ENCODE results near the gene MYO3B.
"Not testable (repeated sequence)": the region's sequence is repeated elsewhere in the genome, so short reads cannot be mapped to it uniquely, and the experiment has no call there.

MYO3B gene

GRCh38 chr2:170261566-170261965 lies 83.6 kb downstream of the MYO3B start:
- DNase-seq (ENCODE audit: low read depth): no peak

- DNase-seq (ENCODE audit: low read depth): no peak
Measured at GRCh38 chr2:170262343-170262742, 84.4 kb downstream of the MYO3B start.

- DNase-seq (ENCODE audit: low read depth): no peak
Measured at GRCh38 chr2:170262806-170263205, 84.9 kb downstream of the MYO3B start.

GRCh38 chr2:170263728-170264521 lies 86.0 kb downstream of the MYO3B start:
- DNase-seq (ENCODE audit: low read depth): not testable (repeated sequence)

DNA sequence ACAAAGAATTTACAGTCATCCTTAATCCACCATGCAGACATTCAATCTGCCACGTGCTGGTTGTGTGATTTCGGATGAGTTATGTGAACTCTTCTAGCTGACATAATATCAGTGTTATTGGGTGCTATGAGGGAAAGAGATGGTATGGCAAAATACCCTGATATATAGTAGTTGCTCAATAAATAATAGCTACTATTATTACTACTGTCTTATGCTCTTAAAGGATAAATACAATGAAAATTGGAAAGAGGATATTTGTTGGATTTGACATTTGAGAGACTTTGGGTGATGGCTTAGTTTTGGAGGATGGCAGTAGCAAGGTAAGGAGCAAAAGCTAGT lies 86.5 kb downstream of the MYO3B start:
- DNase-seq (ENCODE audit: low read depth): no peak

DNA sequence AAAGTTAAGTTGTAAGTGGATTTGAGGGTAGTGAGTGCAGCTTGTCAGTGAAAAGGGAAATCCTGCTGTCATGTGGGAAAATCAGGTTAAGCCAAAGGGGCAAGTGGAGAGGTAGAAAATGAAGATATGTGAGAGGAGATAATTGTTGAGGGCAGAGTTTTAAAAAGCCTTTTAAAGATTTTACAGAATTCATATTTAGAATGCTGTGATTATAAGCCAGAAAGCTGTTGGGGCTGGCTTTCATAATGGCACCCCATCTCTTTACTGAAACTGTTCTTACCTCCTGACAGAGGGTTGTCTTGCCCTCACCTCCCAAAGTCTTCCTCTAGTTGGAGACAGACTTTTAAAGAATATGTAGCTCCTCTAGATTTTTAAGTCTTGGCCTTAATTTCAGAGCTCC lies 86.9 kb downstream of the MYO3B start:
- no peak for DNase-seq (ENCODE audit: low read depth)

- no peak for DNase-seq (ENCODE audit: low read depth)
Measured at GRCh38 chr2:170265321-170265720, 87.4 kb downstream of the MYO3B start.

GRCh38 chr2:170266358-170266757 lies 88.4 kb downstream of the MYO3B start:
- DNase-seq (ENCODE audit: low read depth): no peak

- no peak for DNase-seq (ENCODE audit: low read depth)
Measured at GRCh38 chr2:170267071-170267470, 89.1 kb downstream of the MYO3B start.

GRCh38 chr2:170270278-170270864 lies 92.4 kb downstream of the MYO3B start:
- DNase-seq (ENCODE audit: low read depth): no peak

- DNase-seq (ENCODE audit: low read depth): no peak
Measured at GRCh38 chr2:170271340-170271739, 93.4 kb downstream of the MYO3B start.

DNA sequence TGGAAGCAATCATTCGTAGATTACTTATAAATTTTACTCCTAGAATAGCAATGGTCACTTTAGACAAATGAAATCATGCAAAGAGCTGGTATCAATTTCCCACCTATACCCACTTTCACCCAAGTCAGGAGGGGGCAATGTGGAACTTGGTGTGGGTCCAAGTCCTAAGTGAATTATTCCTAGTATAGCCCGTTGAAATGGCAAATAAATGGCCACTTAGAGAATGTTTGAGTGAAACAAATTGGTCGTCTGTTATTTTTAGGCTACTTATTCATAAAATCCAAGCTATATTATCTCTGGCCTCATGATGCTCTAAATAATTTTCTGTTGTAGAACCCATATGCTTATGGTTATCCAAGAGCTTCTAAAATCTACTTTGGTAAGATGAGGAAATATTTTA lies 98.1 kb downstream of the MYO3B start:
- no peak for DNase-seq (ENCODE audit: low read depth)

DNA sequence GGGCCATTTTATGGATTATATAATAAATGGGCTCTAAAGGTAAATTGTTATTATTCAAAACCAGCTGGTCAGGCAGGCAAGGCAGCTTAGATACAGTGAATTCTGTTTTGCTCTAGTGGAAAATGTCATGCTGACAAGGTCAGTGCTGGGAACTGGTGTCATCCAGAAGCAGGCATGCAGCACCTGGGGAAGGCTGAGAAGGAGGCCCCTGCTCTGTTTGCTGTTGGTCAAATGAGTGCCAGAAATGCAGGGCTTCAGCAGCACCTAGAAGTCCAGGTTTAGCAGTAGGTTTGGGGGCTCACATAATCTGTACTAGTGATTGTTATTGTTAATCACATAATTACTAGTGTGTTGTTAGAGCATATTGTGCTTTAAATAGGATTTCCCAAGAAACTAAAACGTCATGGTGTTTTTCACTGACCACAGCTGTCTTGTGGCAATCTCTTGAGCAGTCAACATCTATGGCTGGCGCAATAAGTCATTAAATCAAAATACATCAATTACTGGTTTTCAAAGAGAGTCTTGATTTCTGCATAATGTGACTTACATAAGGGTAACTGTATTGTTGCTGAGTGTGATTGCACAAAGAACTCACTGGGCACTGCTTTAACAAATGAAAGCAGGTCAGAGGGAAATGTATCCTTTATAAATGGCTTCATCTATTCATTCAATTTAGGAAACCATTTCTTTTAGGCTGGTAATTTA lies 99.1 kb downstream of the MYO3B start:
- no peak for DNase-seq (ENCODE audit: low read depth)

DNA sequence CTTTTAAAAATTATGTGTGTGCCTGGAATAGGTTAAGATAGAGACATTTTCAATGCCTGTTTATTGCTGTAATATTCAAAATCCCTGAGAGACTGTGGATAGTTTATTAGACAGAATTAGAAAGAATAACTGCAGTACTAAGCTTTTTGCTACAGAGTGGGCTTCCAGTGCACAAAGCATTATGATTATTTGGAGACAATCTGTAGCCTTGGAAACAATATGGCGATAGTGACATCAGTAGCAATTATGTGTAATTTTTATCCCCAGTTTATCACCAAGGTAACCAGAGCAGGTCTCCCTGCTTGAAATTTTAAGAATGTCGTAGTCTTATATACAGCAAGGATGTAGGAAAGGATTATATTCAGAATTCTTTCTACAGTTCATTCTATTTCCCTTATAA lies 100.0 kb downstream of the MYO3B start:
- no peak for DNase-seq (ENCODE audit: low read depth)

DNA sequence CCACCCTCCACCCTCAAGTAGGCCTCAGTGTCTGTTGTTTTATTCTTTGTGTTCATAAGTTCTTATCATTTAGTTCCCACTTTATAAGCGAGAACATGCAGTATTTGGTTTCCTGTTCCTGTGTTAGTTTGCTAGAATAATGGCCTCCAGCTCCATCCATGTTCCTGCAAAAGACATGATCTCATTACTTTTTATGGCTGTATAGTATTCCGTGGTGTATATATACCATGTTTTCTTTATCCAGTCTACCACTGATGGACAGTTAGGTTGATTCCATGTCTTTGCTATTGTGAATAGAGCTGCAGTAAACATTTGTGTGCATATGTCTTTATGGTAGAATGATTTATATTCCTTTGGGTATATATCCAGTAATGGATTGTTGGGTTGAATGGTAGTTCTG lies 101.7 kb downstream of the MYO3B start:
- not testable (repeated sequence) for DNase-seq (ENCODE audit: low read depth)

DNA sequence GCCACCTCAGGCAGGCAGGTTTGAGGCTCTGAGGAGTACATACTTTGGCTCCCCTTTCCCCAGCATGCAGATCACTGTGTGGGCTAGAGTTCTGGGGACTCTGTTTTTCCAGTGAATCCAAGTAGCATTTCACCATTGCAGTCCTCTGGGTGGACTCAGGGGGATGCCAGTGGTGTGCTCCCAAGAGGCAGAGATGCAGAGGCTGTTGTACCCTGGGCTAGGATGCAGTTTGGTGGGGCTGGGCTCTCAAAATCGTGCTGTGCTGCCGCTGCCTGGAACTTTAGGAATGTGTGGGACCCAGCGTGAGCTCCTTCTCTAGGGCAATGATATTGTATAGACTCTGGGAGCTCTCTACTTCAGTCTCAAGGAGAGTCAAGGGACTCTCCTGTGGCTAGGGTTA lies 104.9 kb downstream of the MYO3B start:
- DNase-seq (ENCODE audit: low read depth): no peak

GRCh38 chr2:170284205-170284604 lies 106.3 kb downstream of the MYO3B start:
- DNase-seq (ENCODE audit: low read depth): no peak

GRCh38 chr2:170288859-170289258 lies 110.9 kb downstream of the MYO3B start:
- DNase-seq (ENCODE audit: low read depth): no peak

GRCh38 chr2:170291474-170291873 lies 113.5 kb downstream of the MYO3B start:
- no peak for DNase-seq (ENCODE audit: low read depth)

DNA sequence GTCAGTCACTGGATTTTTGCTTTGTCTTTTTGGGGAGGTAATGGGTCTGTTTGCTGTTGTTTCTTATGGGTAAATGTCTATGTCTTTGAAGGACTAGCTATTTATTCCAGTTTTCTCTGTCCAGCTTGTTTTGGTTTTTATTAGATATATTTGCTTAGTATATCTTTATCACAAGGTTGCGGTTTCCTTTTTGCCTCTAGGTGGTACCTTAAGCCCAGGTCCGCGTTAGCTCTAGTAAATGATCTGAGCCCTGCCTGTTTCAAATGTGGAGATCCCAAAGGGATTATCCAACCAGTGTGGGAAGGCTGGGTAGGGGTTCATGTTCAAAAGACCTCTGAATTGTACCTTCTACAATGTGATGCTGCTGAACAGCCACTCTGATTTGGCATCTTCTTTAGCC lies 114.5 kb downstream of the MYO3B start:
- no peak for DNase-seq (ENCODE audit: low read depth)

DNA sequence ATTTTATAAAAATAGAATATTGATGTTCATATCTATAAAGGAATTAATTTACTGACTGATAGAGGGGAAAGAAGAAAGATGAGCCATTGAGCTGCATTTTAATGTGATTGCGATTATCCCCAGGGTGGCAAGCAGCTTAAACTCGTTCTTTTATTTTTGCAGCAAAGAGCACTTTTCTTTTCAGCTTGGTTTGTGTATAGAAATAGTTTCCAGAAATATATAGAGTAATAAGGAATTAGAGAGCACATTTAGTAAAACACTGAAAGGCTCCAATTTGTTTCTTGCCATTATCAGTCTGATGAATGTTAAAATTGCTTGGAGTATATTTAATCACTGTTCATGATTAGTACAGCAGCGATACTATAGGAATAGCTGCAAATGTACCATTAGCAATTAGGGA lies 119.5 kb downstream of the MYO3B start:
- DNase-seq (ENCODE audit: low read depth): no peak

DNA sequence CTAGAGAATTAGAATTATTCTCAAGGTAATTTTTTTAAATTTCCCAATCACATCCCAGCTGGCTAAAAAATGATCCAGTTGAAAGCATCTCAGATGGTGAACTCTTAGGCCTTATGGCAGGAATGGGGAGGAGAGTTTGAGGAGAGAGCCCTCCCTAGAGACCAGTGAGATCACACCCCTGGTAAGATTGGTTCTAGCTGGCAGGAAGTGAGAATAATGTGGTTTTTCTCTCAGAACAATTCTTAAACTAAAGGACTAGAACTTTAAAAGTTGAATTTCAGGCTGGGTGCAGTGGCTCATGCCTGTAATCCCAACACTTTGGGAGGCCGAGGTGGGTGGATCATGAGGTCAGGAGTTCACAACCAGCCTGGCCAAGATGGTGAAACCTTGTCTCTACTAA lies 120.2 kb downstream of the MYO3B start:
- no peak for DNase-seq (ENCODE audit: low read depth)

DNA sequence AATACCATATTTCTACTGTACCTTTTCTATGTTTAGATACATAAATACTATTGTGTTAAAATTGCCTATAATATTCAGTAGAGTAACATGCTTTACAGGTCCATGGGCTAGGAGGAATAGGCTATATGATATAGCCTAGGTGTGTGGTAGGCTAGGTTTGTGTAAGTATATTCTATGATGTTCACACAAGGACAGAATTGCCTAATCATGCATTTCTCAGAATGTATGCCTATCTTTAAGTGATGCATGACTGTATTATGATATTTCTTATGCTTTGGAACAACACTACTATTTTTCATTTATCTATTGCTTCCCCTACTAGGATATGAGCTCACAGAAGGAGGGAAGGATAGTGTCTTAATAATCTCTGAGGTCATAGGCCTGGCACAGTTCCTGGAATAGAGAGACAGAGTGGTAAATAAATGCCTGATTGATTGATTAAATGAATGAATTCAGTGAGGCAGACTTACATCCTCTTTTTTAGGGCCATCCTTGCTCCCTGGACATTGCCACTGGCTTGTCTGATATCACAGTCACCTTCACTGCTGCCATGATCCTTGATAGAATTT lies 121.0 kb downstream of the MYO3B start:
- DNase-seq (ENCODE audit: low read depth): peak; percentile 13

Data from iris pigment epithelial cell (primary cell).